HepG2 (cell line): ENCODE measurements around the gene CHI3L1. TPM values are rescaled to one million over a fixed set of nuclear protein-coding genes. Genes with fewer than 3 reads are reported as not detected.

Experiments
- ATAC-seq: fragments of 200-7000 bp; cut with Tn5 transposase; 3 replicates; pipeline ENCODE4 v1.9.1; 2020; ENCODE audit warnings: mild to moderate bottlenecking, moderate library complexity
- BruUV-seq: library from RNA; stranded (reverse); fragments of 400-500 nt; replicated peaks from 2 replicates; lab custom pipeline; 2021; lab: Mats Ljungman, UMichigan
- CTCF ChIA-PET: fragments of 300-600 bp; formaldehyde crosslinking; extraction: SDS; loops from one replicate; lab custom pipeline; 2021; ENCODE audit warnings: low total read pairs, inconsistent platforms, low intra/inter-chr PET ratio; lab: Yijun Ruan, JAX
- POLR2A ChIA-PET: fragments of 350-600 bp; sonication (Branson Sonifier 250); formaldehyde crosslinking; loops from one replicate; lab custom pipeline; 2020; ENCODE audit warnings: antibody characterized with exemption, inconsistent platforms; lab: Yijun Ruan, JAX
- DNase-seq: peaks from one replicate; pipeline ENCODE4 v3.0.0-alpha.2; 2015; ENCODE audit warnings: low spot score
- FAIRE-seq: peaks from 3 replicates; lab custom pipeline; 2011; peaks lifted over from hg19 to GRCh38; lab: Jason Lieb, UNC
- H2AFZ ChIP-seq: one replicate; pipeline ENCODE4 v1.6.1; 2011; ENCODE audit warnings: low read length, inconsistent platforms
- H3K27ac ChIP-seq: fragments of 300-600 bp; 3 replicates; pipeline ENCODE4 v1.8.0; 2011; ENCODE audit warnings: mixed run types, mild to moderate bottlenecking, mixed read lengths, low read length, inconsistent platforms; ENCODE audit not compliant: insufficient read depth; ENCODE audit errors: extremely low read length
- H3K27me3 ChIP-seq, 2 experiments: fragments of 200-600 bp in 1 of 2; 2 replicates in 1 of 2; 3 replicates in 1 of 2; pipeline versions ENCODE4 v1.6.0 to v1.8.0; 2011; ENCODE audit warnings: low read length in 2 of 2, mild to moderate bottlenecking in 2 of 2, moderate library complexity in 2 of 2, inconsistent platforms in 1 of 2; ENCODE audit not compliant: insufficient read depth in 2 of 2, control insufficient read depth in 1 of 2
- H3K36me3 ChIP-seq, 2 experiments: fragments of 200-600 bp in 1 of 2; replicated peaks in 1 of 2; 2 replicates in 1 of 2; 3 replicates in 1 of 2; pipeline versions ENCODE4 v1.5.1 to v1.8.0; 2011; ENCODE audit warnings: low read length in 2 of 2, inconsistent platforms in 1 of 2; ENCODE audit not compliant: insufficient read depth in 2 of 2, control insufficient read depth in 1 of 2
- H3K4me1 ChIP-seq: 2 replicates; pipeline ENCODE4 v1.5.1; 2012; ENCODE audit warnings: low read length, inconsistent platforms; ENCODE audit not compliant: insufficient read depth
- H3K4me2 ChIP-seq: 2 replicates; pipeline ENCODE4 v1.6.0; 2011; ENCODE audit warnings: low read depth, low read length, inconsistent platforms
- H3K4me3 ChIP-seq, 3 experiments: fragments of 200-600 bp in 1 of 3; sonication (generic), shearing (Covaris generic) in 1 of 3; replicated peaks in 1 of 3; 2 replicates each; pipeline ENCODE4 v1.5.1; 2011 to 2016; ENCODE audit warnings: low read length in 3 of 3, inconsistent platforms in 2 of 3, low read depth in 2 of 3, mild to moderate bottlenecking in 2 of 3, control low read depth in 1 of 3, mixed read lengths in 1 of 3; ENCODE audit not compliant: insufficient read depth in 1 of 3
- H3K79me2 ChIP-seq: one replicate; pipeline ENCODE4 v1.6.1; 2011; ENCODE audit warnings: low read length, inconsistent platforms; ENCODE audit not compliant: insufficient read depth
- H3K9ac ChIP-seq: 2 replicates; pipeline ENCODE4 v1.6.0; 2011; ENCODE audit warnings: mild to moderate bottlenecking, low read depth, low read length, inconsistent platforms; ENCODE audit not compliant: insufficient read depth
- H3K9me3 ChIP-seq: 2 replicates; pipeline ENCODE4 v1.5.1; 2012; ENCODE audit warnings: mild to moderate bottlenecking, low read length
- H4K20me1 ChIP-seq: 2 replicates; pipeline ENCODE4 v1.6.0; 2011; ENCODE audit warnings: inconsistent platforms, mild to moderate bottlenecking, low read length, moderate library complexity; ENCODE audit not compliant: insufficient read depth
- RFXAP ChIP-seq: sonication (generic); formaldehyde crosslinking; IDR thresholded peaks from 2 replicates; pipeline ENCODE4 v1.4.0; 2020; ENCODE audit warnings: missing genetic modification reagents, borderline replicate concordance
- TCF7L2 ChIP-seq: IDR thresholded peaks from 2 replicates; pipeline ENCODE4 v1.6.1; 2011; ENCODE audit warnings: mild to moderate bottlenecking, low read depth, low read length, moderate library complexity
- TFDP1 ChIP-seq: IDR thresholded peaks from 2 replicates; pipeline ENCODE4 v1.6.1; 2016; ENCODE audit warnings: missing compliant biosample characterization, missing genetic modification reagents, borderline replicate concordance
- WIZ ChIP-seq: sonication (generic); formaldehyde crosslinking; IDR thresholded peaks from 2 replicates; pipeline ENCODE4 v1.5.1; 2020; ENCODE audit warnings: mild to moderate bottlenecking, missing genetic modification reagents
- ZNF142 ChIP-seq: sonication (generic); formaldehyde crosslinking; IDR thresholded peaks from 2 replicates; pipeline ENCODE4 v1.4.0; 2020; ENCODE audit warnings: missing genetic modification reagents
- ZNF678 ChIP-seq: sonication (generic); formaldehyde crosslinking; IDR thresholded peaks from 2 replicates; pipeline ENCODE4 v1.4.0; 2020; ENCODE audit warnings: mild to moderate bottlenecking, missing genetic modification reagents
- WGBS: methylation state at CpG from one replicate; pipeline ENCODE4 v1.1.6; 2017; ENCODE audit warnings: low lambda C conversion rate; 5-methylcytosine and 5-hydroxymethylcytosine counted together
- in situ Hi-C: cut with HindIII; loops from 2 replicates; pipeline ENCODE4 v1.10.0; 2017; ENCODE audit warnings: low pct_unique_long_range_greater_than_20kb; ENCODE audit not compliant: extremely low pct_ligation_motif_present
- intact Hi-C: fragments of 100-400 bp; cut with micrococcal nuclease; formaldehyde crosslinking; loops from one replicate; pipeline ENCODE4 v1.10.0; 2022; ENCODE audit not compliant: unreplicated experiment
- polyA plus RNA-seq, 8 experiments: library from polyadenylated mRNA; depleted of rRNA in 3 of 8; stranded (reverse) in 7 of 8; unstranded in 1 of 8; fragments of >200 nt; fragmentation: Illumina TruSeq in 4 of 8; extraction: Trizol in 4 of 8; gene quantifications; 2 replicates each; pipeline versions ENCODE4 v1.2.1 to v1.2.3, GENCODE V29; 2011 to 2016; ENCODE audit warnings: low read depth in 4 of 8, missing spikeins in 1 of 8, mixed read lengths in 1 of 8; ENCODE audit not compliant: insufficient read depth in 1 of 8
- total RNA-seq, 5 experiments: library from RNA; depleted of rRNA; stranded (reverse); fragments of >200 nt; fragmentation: Illumina TruSeq; extraction: Trizol; gene quantifications; 2 replicates each; pipeline ENCODE4 v1.2.3, GENCODE V29; 2016; ENCODE audit warnings: low read depth in 1 of 5

Gene CHI3L1
- total and polyA plus RNA-seq, 2 of the 13 experiments (the other 11 are each of a cell fraction or from before 2014, with no cell fraction given), result 0.09 to 0.13 TPM

GRCh38 chr1:203167913-203168200 lies 18.6 kb downstream of the CHI3L1 start (continued):
- TF ChIP-seq ZNF142 (CRISPR knock-in tag) (no peak), ZNF678 (CRISPR knock-in tag) (no peak)

- DNase-seq, result no peak
- Histone ChIP-seq H4K20me1 (0 out of 2 replicates have a peak, but pooled peaks cover 3% of the 10 kb centered on the region), H3K9ac (no peak overlapping the region), H2AFZ (no peak overlapping the region), H3K9me3 (no peaks in the 10 kb centered on the region), H3K79me2 (no peaks in the 10 kb centered on the region), H3K4me2 (no peak overlapping the region), H3K27ac (no peak overlapping the region), H3K4me1 (no peaks in the 10 kb centered on the region), H3K27me3 (peaks cover 3 to 6% of the 10 kb centered on the region in 2 experiments; a peak in 3 of 5 replicates), H3K36me3 (no peaks in the 10 kb centered on the region), H3K4me3 (no peak overlapping the region)
- no peak for FAIRE-seq
- CTCF ChIA-PET, result interaction anchor here (0.7 to 1.8 kb wide), 2 partner anchors 49 to 102 kb away, joined by 3 to 15 read pairs; no protein-coding TSS in a partner anchor
- in situ Hi-C loops, result loop anchor here (5.0 kb wide), 1 partner anchor 50 kb away; no protein-coding TSS in a partner anchor
- intact Hi-C loops, result loop anchor here (2.0 kb wide), 1 partner anchor 100 kb away; no protein-coding TSS in a partner anchor
- POLR2A ChIA-PET, result no interaction called here
- no peak for ATAC-seq
- WGBS, result 74% methylated on average over 10 of the region's 23 CpGs
- no TSS peak for BruUV-seq
- no peak for TF ChIP-seq TFDP1 (CRISPR knock-in tag)
- no peak for TF ChIP-seq RFXAP (CRISPR knock-in tag)
- TF ChIP-seq TCF7L2, result no peak
- no peak for TF ChIP-seq WIZ (CRISPR knock-in tag)
Measured at GRCh38 chr1:203167026-203167912, 19.2 kb downstream of the CHI3L1 start.
